ENCODE results near the gene LRRK1. TPM values are rescaled to one million over a fixed set of nuclear protein-coding genes. Genes with fewer than 3 reads are reported as not detected.

Gene LRRK1
- total RNA-seq, 4 donors from 2014 or later = 17.0 to 46.3 (median 26.4) TPM

DNA sequence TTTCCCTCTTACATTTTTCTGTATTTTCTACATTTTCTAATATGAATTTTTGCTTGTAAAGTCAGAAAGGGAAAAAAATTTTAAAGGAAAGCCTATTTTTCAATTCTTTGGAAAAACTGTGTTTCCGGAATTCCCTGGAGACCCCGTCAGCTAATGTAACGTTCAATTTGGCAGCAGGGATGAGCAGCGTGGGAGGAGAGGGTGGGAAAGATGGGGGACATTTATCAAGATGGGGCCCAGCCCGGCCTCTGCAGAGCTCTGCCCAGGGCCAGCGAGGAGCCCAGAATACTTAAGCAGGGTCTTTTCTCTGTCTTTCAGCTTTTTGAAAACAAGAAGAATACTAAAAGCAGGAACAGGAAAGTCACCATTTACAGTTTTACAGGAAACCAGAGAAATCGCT lies 129.0 kb downstream of the LRRK1 start:
- DNase-seq (ENCODE audit: low spot score in 2 of 2) = peak; percentile 21 to 28
- TF ChIP-seq EP300 (IDR thresholded peaks at IDR 0.05) (no peak), POLR2AphosphoS5 (IDR thresholded peaks at IDR 0.05) (no peak), POLR2A (IDR thresholded peaks at IDR 0.05) (no peak)
- TF ChIP-seq, protein P1, sequence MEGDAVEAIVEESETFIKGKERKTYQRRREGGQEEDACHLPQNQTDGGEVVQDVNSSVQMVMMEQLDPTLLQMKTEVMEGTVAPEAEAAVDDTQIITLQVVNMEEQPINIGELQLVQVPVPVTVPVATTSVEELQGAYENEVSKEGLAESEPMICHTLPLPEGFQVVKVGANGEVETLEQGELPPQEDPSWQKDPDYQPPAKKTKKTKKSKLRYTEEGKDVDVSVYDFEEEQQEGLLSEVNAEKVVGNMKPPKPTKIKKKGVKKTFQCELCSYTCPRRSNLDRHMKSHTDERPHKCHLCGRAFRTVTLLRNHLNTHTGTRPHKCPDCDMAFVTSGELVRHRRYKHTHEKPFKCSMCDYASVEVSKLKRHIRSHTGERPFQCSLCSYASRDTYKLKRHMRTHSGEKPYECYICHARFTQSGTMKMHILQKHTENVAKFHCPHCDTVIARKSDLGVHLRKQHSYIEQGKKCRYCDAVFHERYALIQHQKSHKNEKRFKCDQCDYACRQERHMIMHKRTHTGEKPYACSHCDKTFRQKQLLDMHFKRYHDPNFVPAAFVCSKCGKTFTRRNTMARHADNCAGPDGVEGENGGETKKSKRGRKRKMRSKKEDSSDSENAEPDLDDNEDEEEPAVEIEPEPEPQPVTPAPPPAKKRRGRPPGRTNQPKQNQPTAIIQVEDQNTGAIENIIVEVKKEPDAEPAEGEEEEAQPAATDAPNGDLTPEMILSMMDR (IDR thresholded peaks at IDR 0.05) = no peak
- no peak overlapping the region for H3K27ac ChIP-seq
- no peak overlapping the region for H3K4me3 ChIP-seq
- peaks cover 69% of the 10 kb centered on the region for H3K36me3 ChIP-seq
- H3K9me3 ChIP-seq = no peaks in the 10 kb centered on the region
- no peaks in the 10 kb centered on the region for H3K27me3 ChIP-seq
- WGBS = 78% methylated on average over 7 of the region's 7 CpGs
- no peaks in the 10 kb centered on the region for H3K4me1 ChIP-seq

DNA sequence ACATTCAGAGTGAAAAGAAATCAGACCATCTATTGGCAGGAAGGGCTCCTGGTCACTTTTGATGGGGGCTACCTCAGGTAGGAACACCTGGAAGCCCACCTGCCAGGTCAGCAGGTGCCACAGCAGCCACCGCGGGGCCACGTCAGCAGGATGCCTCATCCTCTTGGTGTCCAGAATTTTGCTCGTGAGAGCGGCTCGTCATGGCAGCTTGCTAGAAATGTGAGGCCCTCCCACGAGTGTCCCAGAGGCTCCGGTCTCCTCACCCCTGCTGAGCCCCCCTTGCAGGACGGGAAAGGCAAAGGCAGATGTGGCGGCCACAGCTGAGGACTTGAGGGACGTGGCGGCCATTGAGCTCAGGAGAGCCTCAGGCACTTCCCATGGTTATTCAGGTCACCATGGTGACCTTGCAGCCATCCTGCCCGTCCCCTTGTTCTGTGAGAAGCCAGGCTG lies 129.4 kb downstream of the LRRK1 start:
- Histone ChIP-seq H3K27ac (no peak overlapping the region), H3K36me3 (peaks cover 73% of the 10 kb centered on the region), H3K9me3 (no peaks in the 10 kb centered on the region), H3K27me3 (no peaks in the 10 kb centered on the region), H3K4me1 (no peaks in the 10 kb centered on the region), H3K4me3 (no peak overlapping the region)
- TF ChIP-seq EP300 (IDR thresholded peaks at IDR 0.05) = no peak
- TF ChIP-seq, protein P1 (IDR thresholded peaks at IDR 0.05) = no peak
- no peak for TF ChIP-seq POLR2AphosphoS5 (IDR thresholded peaks at IDR 0.05)
- no peak for TF ChIP-seq POLR2A (IDR thresholded peaks at IDR 0.05)
- 91% methylated on average over 7 of the region's 13 CpGs for WGBS
- DNase-seq (ENCODE audit: low spot score in 2 of 2) = peak; percentile 49 to 75

DNA sequence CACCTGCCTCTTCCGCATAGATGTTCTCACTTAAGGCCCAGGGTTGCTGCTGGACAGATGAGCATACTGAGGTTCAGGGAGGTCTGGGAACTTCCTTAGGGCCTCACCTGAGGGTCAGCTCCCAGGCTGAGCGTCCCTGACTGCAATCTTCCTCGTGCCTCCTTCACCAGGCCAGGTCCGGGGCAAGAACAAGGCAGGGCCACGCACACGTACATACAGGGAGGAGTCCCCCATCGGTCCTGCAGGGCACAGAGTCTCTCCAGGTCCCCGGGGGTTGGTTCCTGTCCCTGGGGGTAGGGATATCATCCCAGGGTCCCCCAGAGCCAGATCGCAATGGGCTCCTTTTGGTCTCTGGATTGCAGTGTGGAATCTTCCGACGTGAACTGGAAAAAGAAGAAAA lies 130.1 kb downstream of the LRRK1 start:
- 92% methylated on average over 5 of the region's 11 CpGs for WGBS
- no peaks in the 10 kb centered on the region for H3K4me1 ChIP-seq
- no peaks in the 10 kb centered on the region for H3K27me3 ChIP-seq
- TF ChIP-seq, protein P1 (IDR thresholded peaks at IDR 0.05) = no peak
- TF ChIP-seq POLR2A (IDR thresholded peaks at IDR 0.05) (no peak), POLR2AphosphoS5 (IDR thresholded peaks at IDR 0.05) (no peak), EP300 (IDR thresholded peaks at IDR 0.05) (no peak)
- H3K9me3 ChIP-seq = no peaks in the 10 kb centered on the region
- H3K27ac ChIP-seq = no peak overlapping the region
- peak; percentile 38 to 54 for DNase-seq (ENCODE audit: low spot score in 2 of 2)
- H3K36me3 ChIP-seq = peaks cover 73% of the 10 kb centered on the region
- no peak overlapping the region for H3K4me3 ChIP-seq

DNA sequence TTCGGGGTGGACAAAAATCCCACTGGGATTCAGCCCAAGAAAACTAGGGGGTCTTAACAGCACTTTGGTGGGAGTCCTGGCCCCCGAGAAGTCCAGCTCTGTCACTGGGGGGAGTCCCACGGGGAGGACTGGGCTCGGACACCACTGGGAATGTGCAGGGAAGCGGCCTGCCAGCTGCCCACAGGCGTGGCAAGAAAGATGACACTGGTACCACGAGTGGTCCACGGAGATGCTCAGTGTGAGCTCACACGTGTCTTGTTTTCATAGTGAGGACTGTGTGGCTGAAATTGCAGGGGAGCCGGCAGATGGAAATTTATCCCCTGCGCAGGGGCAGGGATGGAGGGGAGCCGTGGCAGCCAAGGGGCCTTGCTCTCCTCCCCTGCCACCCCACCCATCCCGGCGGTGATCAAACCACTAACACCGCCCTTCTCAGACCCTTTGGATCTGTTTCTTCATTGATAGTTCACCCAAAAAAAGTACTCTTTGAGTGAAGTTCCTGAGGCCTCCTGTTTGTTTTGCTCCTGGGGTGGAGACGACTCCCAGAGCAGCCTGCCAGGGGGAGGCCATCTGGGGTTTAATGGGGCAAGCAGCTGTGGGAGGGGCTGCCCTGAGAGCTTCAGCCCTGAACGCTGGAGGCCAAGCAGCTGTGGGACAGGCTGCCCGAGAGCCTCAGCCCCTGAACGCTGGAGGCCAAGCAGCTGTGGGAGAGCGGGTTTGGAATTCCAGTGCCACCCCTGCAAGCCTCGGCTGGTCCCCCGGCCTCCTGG lies 130.9 kb downstream of the LRRK1 start:
- Histone ChIP-seq H3K4me3 (no peak overlapping the region), H3K27me3 (no peaks in the 10 kb centered on the region), H3K27ac (no peak overlapping the region), H3K9me3 (no peaks in the 10 kb centered on the region), H3K4me1 (no peaks in the 10 kb centered on the region), H3K36me3 (peaks cover 78% of the 10 kb centered on the region)
- WGBS = 80% methylated on average over 19 of the region's 22 CpGs
- TF ChIP-seq, protein P1 (IDR thresholded peaks at IDR 0.05) = no peak
- DNase-seq (ENCODE audit: low spot score in 2 of 2) = peak; percentile 47 to 70

DNA sequence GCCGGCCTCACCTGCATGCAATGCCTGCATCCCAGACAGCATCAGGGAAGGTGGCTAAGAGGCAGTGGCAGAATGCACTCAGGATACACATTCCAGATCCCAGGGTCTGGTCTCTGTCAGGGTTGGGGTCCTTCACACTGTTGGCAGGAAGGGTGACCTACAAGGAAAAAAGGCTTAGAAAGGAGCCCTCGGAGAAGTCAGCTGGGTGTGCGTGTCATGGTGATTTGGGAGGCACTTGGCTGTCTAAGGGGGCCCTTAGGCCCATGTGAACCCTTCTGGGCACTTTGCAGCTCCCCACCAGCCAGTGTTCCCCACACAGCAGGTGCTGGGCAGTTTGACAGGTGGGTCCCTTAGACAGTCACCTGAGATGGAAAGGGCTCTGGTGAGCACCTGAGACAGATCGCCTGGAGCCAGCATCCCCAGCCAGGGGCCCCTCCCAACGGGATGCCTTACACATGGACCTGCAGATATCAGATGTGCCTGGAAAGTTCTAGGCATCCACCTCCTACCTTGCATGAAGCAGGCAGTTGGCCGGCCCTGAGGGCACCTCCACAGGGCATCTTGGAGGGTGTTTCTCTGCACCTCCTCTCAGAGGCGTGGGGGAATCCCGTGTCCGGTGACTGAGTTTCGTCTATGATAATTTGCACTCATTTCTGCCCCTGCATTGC lies 131.6 kb downstream of the LRRK1 start:
- no peaks in the 10 kb centered on the region for H3K27me3 ChIP-seq
- no peaks in the 10 kb centered on the region for H3K4me1 ChIP-seq
- no peak overlapping the region for H3K4me3 ChIP-seq
- H3K27ac ChIP-seq = no peak overlapping the region
- H3K36me3 ChIP-seq = peaks cover 81% of the 10 kb centered on the region
- WGBS = 89% methylated on average over 7 of the region's 10 CpGs
- DNase-seq (ENCODE audit: low spot score in 2 of 2) = peak in 1 of 2 donors; percentile 47
- TF ChIP-seq, protein P1 (IDR thresholded peaks at IDR 0.05) = no peak
- no peak for TF ChIP-seq EP300 (IDR thresholded peaks at IDR 0.05)
- TF ChIP-seq POLR2A (IDR thresholded peaks at IDR 0.05) = no peak
- TF ChIP-seq POLR2AphosphoS5 (IDR thresholded peaks at IDR 0.05) = no peak
- H3K9me3 ChIP-seq = no peaks in the 10 kb centered on the region
